Smooth muscle cell (in vitro differentiated cells): ENCODE data around the gene MRAP. TPM values are rescaled to one million over a fixed set of nuclear protein-coding genes. Genes with fewer than 3 reads are reported as not detected.

ENCODE experiments used
- DNase-seq: peaks from one replicate; lab custom pipeline; 2025; ENCODE audit not compliant: unreplicated experiment; lab: John Stamatoyannopoulos, UW
- H2AFZ ChIP-seq: fragments of 200-600 bp; sonication (generic); 2 replicates; pipeline ENCODE4 v1.6.0; 2016; ENCODE audit warnings: antibody characterized with exemption, low read depth, mild to moderate bottlenecking
- H3F3A ChIP-seq: fragments of 200-600 bp; sonication (generic); 2 replicates; pipeline ENCODE4 v1.6.0; 2017; ENCODE audit warnings: antibody characterized with exemption, low read depth
- H3K27ac ChIP-seq: fragments of 200-600 bp; sonication (generic); 2 replicates; pipeline ENCODE4 v1.5.1; 2016; ENCODE audit warnings: low read depth, mild to moderate bottlenecking
- H3K27me3 ChIP-seq: fragments of 200-600 bp; sonication (generic); 2 replicates; pipeline ENCODE4 v1.6.1; 2016; ENCODE audit warnings: low read depth, mild to moderate bottlenecking
- H3K36me3 ChIP-seq: fragments of 200-600 bp; sonication (generic); 2 replicates; pipeline ENCODE4 v1.5.1; 2016; ENCODE audit warnings: low read depth
- H3K4me1 ChIP-seq: fragments of 200-600 bp; sonication (generic); 2 replicates; pipeline ENCODE4 v1.5.1; 2016; ENCODE audit warnings: low read depth
- H3K4me2 ChIP-seq: fragments of 200-600 bp; sonication (generic); 2 replicates; pipeline ENCODE4 v1.6.0; 2016; ENCODE audit warnings: mild to moderate bottlenecking
- H3K4me3 ChIP-seq: fragments of 200-600 bp; sonication (generic); 2 replicates; pipeline ENCODE4 v1.5.1; 2016; ENCODE audit warnings: mild to moderate bottlenecking
- H3K79me2 ChIP-seq: fragments of 200-600 bp; sonication (generic); 2 replicates; pipeline ENCODE4 v1.6.0; 2016; ENCODE audit warnings: low read depth, mild to moderate bottlenecking
- H3K9ac ChIP-seq: fragments of 200-600 bp; sonication (generic); 2 replicates; pipeline ENCODE4 v1.6.0; 2016; ENCODE audit warnings: low read depth
- H3K9me3 ChIP-seq: fragments of 200-600 bp; sonication (generic); replicated peaks from 2 replicates; pipeline ENCODE4 v1.5.1; 2016; ENCODE audit warnings: low read depth
- H4K20me1 ChIP-seq: fragments of 200-600 bp; sonication (generic); 2 replicates; pipeline ENCODE4 v1.6.0; 2016; ENCODE audit warnings: low read depth
- WGBS: methylation state at CpG from one replicate; pipeline ENCODE4 v1.1.7; 2016; ENCODE audit warnings: low lambda C conversion rate; 5-methylcytosine and 5-hydroxymethylcytosine counted together
- polyA plus RNA-seq: library from polyadenylated mRNA; unstranded; fragments of >200 nt; fragmentation: Nextera tagmentation; extraction: Ambion mirVana; gene quantifications from 2 replicates; pipeline ENCODE4 v1.2.1, GENCODE V29; 2016
- total RNA-seq: library from RNA; depleted of rRNA; stranded (reverse); fragments of >200 nt; gene quantifications from 2 replicates; pipeline ENCODE4 v1.2.3, GENCODE V29; 2014
- TF ChIP-seq, protein P1 (sequence below): fragments of 200-600 bp; sonication (generic); IDR thresholded peaks from 2 replicates; pipeline ENCODE4 v1.5.1; 2017; ENCODE audit warnings: borderline replicate concordance, mild to moderate bottlenecking, antibody characterized with exemption; ENCODE audit not compliant: insufficient read depth, poor library complexity, severe bottlenecking

MRAP gene
- total and polyA plus RNA-seq, 2 experiments from 2014 or later = not detected

DNA sequence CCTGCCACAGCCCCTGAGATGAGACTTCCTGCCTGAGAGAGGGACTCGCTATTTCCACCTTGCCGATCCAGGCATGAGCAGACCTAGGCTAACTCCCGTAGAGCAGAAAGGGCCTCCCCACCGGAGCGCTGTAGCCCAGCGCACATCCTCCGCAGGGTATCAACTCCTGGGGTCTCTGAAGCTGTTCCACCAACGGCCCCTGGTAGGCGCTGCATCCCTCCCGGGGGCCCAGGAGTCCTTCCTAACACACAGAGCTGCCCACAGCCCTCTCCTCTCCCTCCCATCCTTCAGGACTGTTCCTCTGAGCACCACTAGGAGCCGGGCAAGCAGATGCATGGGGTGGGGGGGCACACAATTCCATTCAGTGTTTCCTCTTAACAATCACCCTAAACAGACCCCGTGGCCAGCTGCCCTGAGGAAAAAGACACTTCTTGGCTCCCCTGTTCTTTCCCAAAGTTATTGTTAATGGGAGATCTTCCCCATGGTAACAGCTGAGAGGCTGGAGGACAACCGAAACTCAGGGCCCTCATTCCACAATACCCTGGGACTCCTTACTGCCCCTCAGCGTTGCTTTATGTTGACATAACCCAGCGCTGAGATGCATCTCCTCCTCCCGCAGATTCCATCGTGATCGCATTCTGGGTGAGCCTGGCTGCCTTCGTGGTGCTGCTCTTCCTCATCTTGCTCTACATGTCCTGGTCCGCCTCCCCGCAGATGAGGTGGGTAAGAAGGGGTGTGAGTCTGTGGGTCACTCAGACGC is 7.5 kb downstream of the MRAP start:
- no peak for DNase-seq
- H3F3A ChIP-seq = no peaks in the 10 kb centered on the region
- H3K36me3 ChIP-seq = no peaks in the 10 kb centered on the region
- H3K4me3 ChIP-seq = no peak overlapping the region
- H3K4me1 ChIP-seq = no peaks in the 10 kb centered on the region
- TF ChIP-seq, protein P1, sequence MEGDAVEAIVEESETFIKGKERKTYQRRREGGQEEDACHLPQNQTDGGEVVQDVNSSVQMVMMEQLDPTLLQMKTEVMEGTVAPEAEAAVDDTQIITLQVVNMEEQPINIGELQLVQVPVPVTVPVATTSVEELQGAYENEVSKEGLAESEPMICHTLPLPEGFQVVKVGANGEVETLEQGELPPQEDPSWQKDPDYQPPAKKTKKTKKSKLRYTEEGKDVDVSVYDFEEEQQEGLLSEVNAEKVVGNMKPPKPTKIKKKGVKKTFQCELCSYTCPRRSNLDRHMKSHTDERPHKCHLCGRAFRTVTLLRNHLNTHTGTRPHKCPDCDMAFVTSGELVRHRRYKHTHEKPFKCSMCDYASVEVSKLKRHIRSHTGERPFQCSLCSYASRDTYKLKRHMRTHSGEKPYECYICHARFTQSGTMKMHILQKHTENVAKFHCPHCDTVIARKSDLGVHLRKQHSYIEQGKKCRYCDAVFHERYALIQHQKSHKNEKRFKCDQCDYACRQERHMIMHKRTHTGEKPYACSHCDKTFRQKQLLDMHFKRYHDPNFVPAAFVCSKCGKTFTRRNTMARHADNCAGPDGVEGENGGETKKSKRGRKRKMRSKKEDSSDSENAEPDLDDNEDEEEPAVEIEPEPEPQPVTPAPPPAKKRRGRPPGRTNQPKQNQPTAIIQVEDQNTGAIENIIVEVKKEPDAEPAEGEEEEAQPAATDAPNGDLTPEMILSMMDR = no peak
- H2AFZ ChIP-seq = no peak overlapping the region
- 55% methylated on average over 22 of the region's 22 CpGs for WGBS
- no peaks in the 10 kb centered on the region for H4K20me1 ChIP-seq
- no peak overlapping the region for H3K9ac ChIP-seq
- H3K4me2 ChIP-seq = no peak overlapping the region
- no peak overlapping the region for H3K27ac ChIP-seq
- no peaks in the 10 kb centered on the region for H3K27me3 ChIP-seq
- no peaks in the 10 kb centered on the region for H3K9me3 ChIP-seq
- H3K79me2 ChIP-seq = no peaks in the 10 kb centered on the region

DNA sequence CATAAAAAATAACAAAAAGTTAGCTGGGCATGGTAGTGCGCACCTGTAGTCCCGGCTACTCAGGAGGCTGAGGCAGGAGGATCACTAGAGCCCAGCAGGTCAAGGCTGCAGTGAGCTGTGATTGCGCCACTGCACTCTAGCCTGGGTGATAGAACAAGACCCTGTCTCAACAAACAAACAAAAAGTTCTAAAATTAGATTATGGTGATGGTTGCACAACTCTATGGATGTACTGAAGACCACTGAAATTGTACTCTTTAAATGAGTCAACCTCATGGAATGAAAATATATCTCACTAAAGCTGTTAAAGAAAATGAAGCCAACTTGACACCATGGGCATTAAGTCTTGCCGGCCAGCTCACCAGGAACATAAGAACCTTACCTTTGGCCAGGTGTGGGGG is 9.1 kb downstream of the MRAP start:
- Histone ChIP-seq H3K36me3 (no peaks in the 10 kb centered on the region), H4K20me1 (no peaks in the 10 kb centered on the region), H3F3A (no peaks in the 10 kb centered on the region), H3K27me3 (no peaks in the 10 kb centered on the region), H3K27ac (no peak overlapping the region), H3K4me3 (no peak overlapping the region), H3K79me2 (no peaks in the 10 kb centered on the region), H3K4me2 (no peak overlapping the region), H3K9me3 (no peaks in the 10 kb centered on the region), H2AFZ (no peak overlapping the region), H3K4me1 (no peaks in the 10 kb centered on the region), H3K9ac (no peak overlapping the region)
- WGBS = 96% methylated on average over 4 of the region's 4 CpGs
- TF ChIP-seq, protein P1 = no peak
- no peak for DNase-seq

DNA sequence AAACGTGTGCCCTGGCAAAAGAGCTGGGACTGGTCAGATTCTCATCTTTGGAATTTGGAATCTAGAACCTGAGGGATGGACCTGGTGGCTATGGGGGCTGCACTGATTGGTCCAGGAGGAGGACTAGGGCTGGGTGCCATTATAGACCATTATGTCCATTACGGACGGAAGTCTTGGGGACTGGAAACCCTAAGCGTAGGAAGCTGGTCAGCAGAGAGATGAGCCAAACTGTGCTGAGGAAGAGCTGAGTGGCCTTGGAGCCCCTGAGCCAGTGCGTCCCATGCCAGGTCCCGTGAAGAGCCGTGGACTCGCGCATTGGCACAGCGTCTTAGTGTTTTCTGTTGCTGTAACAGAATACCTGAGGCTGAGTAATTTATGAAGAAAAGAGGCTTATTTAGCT is 10.0 kb downstream of the MRAP start:
- Histone ChIP-seq H3K4me3 (no peak overlapping the region), H2AFZ (no peak overlapping the region), H3K9ac (no peak overlapping the region), H3K9me3 (no peaks in the 10 kb centered on the region), H3K4me1 (no peaks in the 10 kb centered on the region), H3K36me3 (no peaks in the 10 kb centered on the region), H3K4me2 (no peak overlapping the region), H3K27ac (no peak overlapping the region), H3F3A (no peaks in the 10 kb centered on the region), H4K20me1 (no peaks in the 10 kb centered on the region), H3K79me2 (no peaks in the 10 kb centered on the region), H3K27me3 (no peaks in the 10 kb centered on the region)
- WGBS = 94% methylated on average over 10 of the region's 10 CpGs
- no peak for DNase-seq
- TF ChIP-seq, protein P1 = no peak
